GM18873 (cell line): ENCODE data around the gene COMMD1.

Source experiments
- ATAC-seq: cut with Tn5 transposase; IDR thresholded peaks from one replicate; pipeline ENCODE4 v1.9.1; 2021; ENCODE audit warnings: mild to moderate bottlenecking, moderate library complexity, moderate number of reproducible peaks; ENCODE audit not compliant: unreplicated experiment, low FRiP score

Gene COMMD1

GRCh38 chr2:62163106-62163831 is 257.8 kb downstream of the COMMD1 start:
- no peak for ATAC-seq

- no peak for ATAC-seq
Observed at GRCh38 chr2:62163834-62164233, 258.4 kb downstream of the COMMD1 start.

- no peak for ATAC-seq
Observed at GRCh38 chr2:62175728-62176127, 270.3 kb downstream of the COMMD1 start.

GRCh38 chr2:62176801-62177200 is 271.3 kb downstream of the COMMD1 start:
- ATAC-seq: no peak

- no peak for ATAC-seq
Observed at GRCh38 chr2:62177392-62178049, 272.0 kb downstream of the COMMD1 start.

- ATAC-seq: no peak
Observed at GRCh38 chr2:62178741-62179271, 273.3 kb downstream of the COMMD1 start.

- ATAC-seq: no peak
Observed at GRCh38 chr2:62180975-62181374, 275.5 kb downstream of the COMMD1 start.

GRCh38 chr2:62181843-62182242 is 276.4 kb downstream of the COMMD1 start:
- ATAC-seq: no peak

GRCh38 chr2:62184512-62185230 is 279.2 kb downstream of the COMMD1 start:
- no peak for ATAC-seq
